GM23338 (cell line): ENCODE results near the gene LDLRAD3.

ENCODE experiments used
- CREB1 ChIP-seq: fragments of 250-450 bp; sonication (Bioruptor Pico); IDR thresholded peaks from 2 replicates; pipeline ENCODE4 v1.5.0; 2020; ENCODE audit warnings: low read depth, mild to moderate bottlenecking, moderate library complexity
- EZH2 ChIP-seq: fragments of 200-600 bp; sonication (generic); IDR thresholded peaks from one replicate; pipeline ENCODE4 v1.8.0; 2017; ENCODE audit warnings: antibody characterized with exemption, mild to moderate bottlenecking, low read depth; ENCODE audit not compliant: unreplicated experiment
- EZH2phosphoT487 ChIP-seq: fragments of 200-600 bp; sonication (generic); IDR thresholded peaks from one replicate; pipeline ENCODE4 v1.8.1; 2018; ENCODE audit warnings: antibody characterized with exemption; ENCODE audit not compliant: unreplicated experiment
- JUNB ChIP-seq: IDR thresholded peaks from one replicate; pipeline ENCODE4 v1.6.1; 2016; ENCODE audit warnings: antibody characterized with exemption; ENCODE audit not compliant: unreplicated experiment
- NANOG ChIP-seq: IDR thresholded peaks from 2 replicates; pipeline ENCODE4 v1.6.1; 2016; ENCODE audit warnings: antibody characterized with exemption, borderline replicate concordance
- POLR2AphosphoS5 ChIP-seq: IDR thresholded peaks from 2 replicates; pipeline ENCODE4 v1.6.1; 2016; ENCODE audit warnings: antibody characterized with exemption, low read depth
- STAT1 ChIP-seq: IDR thresholded peaks from one replicate; pipeline ENCODE4 v1.6.1; 2016; ENCODE audit warnings: antibody characterized with exemption; ENCODE audit not compliant: unreplicated experiment
- ZNF114 ChIP-seq: fragments of 250-450 bp; sonication (Bioruptor Pico); IDR thresholded peaks from 2 replicates; pipeline ENCODE4 v1.5.0; 2020; ENCODE audit warnings: mild to moderate bottlenecking, moderate library complexity
- ZNF331 ChIP-seq: fragments of 250-450 bp; sonication (Bioruptor Pico); IDR thresholded peaks from 2 replicates; pipeline ENCODE4 v1.5.0; 2020; ENCODE audit warnings: low read depth, mild to moderate bottlenecking, moderate library complexity
- TF ChIP-seq, protein P1 (sequence below), 2 experiments: fragments of 200-600 bp in 1 of 2; sonication (generic) in 1 of 2; conservative IDR thresholded peaks; 2 replicates each; pipeline versions ENCODE4 v1.5.1 to v1.6.1; 2016 to 2017; ENCODE audit warnings: antibody characterized with exemption in 2 of 2, low read depth in 2 of 2, mild to moderate bottlenecking in 2 of 2, moderate library complexity in 1 of 2
- TF ChIP-seq, protein P2 (sequence below): IDR thresholded peaks from one replicate; pipeline ENCODE4 v1.6.1; 2018; ENCODE audit warnings: antibody characterized with exemption; ENCODE audit not compliant: unreplicated experiment
- TF ChIP-seq, protein P3 (sequence below): IDR thresholded peaks from 2 replicates; pipeline ENCODE4 v1.6.1; 2016; ENCODE audit warnings: antibody characterized with exemption

DNA sequence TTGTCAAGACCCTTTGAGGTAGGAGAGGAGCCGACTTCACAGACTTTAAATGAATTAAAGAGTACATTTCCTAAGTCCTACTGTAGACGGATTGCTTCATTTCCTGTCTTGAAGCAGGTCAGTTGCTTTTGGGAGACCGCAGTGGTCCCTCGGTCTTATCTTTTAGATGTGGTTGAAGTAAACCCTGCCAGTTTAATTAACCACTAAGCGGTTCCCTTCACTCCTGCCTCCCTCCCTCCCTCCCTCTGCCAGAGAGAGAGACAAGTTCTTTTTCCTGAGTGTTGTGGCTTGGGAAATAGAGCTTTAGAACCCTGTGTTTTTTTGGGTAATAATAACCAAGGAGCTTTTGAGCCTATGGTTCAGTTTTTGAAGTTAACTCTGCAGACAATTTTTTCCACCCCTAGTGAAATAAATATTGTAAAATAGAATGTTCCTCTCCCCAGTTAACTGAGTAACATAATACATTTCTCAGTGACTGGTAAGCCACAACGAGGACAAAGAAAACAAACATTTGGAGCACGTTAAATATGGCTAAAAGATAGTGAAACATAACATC, 147.5 kb downstream of the LDLRAD3 start:
- TF ChIP-seq POLR2AphosphoS5, result no peak
- TF ChIP-seq, protein P1, sequence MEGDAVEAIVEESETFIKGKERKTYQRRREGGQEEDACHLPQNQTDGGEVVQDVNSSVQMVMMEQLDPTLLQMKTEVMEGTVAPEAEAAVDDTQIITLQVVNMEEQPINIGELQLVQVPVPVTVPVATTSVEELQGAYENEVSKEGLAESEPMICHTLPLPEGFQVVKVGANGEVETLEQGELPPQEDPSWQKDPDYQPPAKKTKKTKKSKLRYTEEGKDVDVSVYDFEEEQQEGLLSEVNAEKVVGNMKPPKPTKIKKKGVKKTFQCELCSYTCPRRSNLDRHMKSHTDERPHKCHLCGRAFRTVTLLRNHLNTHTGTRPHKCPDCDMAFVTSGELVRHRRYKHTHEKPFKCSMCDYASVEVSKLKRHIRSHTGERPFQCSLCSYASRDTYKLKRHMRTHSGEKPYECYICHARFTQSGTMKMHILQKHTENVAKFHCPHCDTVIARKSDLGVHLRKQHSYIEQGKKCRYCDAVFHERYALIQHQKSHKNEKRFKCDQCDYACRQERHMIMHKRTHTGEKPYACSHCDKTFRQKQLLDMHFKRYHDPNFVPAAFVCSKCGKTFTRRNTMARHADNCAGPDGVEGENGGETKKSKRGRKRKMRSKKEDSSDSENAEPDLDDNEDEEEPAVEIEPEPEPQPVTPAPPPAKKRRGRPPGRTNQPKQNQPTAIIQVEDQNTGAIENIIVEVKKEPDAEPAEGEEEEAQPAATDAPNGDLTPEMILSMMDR (conservative IDR thresholded peaks at IDR 0.05; ENCODE audit: low read depth in 2 of 2), result no peak
- TF ChIP-seq EZH2, result no peak
- no peak for TF ChIP-seq STAT1
- TF ChIP-seq CREB1, result no peak
- TF ChIP-seq EZH2phosphoT487, result no peak
- TF ChIP-seq NANOG, result no peak
- TF ChIP-seq, protein P2, sequence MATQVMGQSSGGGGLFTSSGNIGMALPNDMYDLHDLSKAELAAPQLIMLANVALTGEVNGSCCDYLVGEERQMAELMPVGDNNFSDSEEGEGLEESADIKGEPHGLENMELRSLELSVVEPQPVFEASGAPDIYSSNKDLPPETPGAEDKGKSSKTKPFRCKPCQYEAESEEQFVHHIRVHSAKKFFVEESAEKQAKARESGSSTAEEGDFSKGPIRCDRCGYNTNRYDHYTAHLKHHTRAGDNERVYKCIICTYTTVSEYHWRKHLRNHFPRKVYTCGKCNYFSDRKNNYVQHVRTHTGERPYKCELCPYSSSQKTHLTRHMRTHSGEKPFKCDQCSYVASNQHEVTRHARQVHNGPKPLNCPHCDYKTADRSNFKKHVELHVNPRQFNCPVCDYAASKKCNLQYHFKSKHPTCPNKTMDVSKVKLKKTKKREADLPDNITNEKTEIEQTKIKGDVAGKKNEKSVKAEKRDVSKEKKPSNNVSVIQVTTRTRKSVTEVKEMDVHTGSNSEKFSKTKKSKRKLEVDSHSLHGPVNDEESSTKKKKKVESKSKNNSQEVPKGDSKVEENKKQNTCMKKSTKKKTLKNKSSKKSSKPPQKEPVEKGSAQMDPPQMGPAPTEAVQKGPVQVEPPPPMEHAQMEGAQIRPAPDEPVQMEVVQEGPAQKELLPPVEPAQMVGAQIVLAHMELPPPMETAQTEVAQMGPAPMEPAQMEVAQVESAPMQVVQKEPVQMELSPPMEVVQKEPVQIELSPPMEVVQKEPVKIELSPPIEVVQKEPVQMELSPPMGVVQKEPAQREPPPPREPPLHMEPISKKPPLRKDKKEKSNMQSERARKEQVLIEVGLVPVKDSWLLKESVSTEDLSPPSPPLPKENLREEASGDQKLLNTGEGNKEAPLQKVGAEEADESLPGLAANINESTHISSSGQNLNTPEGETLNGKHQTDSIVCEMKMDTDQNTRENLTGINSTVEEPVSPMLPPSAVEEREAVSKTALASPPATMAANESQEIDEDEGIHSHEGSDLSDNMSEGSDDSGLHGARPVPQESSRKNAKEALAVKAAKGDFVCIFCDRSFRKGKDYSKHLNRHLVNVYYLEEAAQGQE, result no peak
- TF ChIP-seq, protein P3, sequence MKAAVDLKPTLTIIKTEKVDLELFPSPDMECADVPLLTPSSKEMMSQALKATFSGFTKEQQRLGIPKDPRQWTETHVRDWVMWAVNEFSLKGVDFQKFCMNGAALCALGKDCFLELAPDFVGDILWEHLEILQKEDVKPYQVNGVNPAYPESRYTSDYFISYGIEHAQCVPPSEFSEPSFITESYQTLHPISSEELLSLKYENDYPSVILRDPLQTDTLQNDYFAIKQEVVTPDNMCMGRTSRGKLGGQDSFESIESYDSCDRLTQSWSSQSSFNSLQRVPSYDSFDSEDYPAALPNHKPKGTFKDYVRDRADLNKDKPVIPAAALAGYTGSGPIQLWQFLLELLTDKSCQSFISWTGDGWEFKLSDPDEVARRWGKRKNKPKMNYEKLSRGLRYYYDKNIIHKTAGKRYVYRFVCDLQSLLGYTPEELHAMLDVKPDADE, result no peak
- TF ChIP-seq JUNB, result no peak
- TF ChIP-seq ZNF331 (CRISPR knock-in tag), result no peak
- TF ChIP-seq ZNF114 (CRISPR knock-in tag), result no peak
